Esophagus mucosa (tissue), 1 donor: ENCODE data around the gene NINL. TPM values are rescaled to one million over a fixed set of nuclear protein-coding genes. Genes with fewer than 3 reads are reported as not detected.
A peak's percentile ranks its signal among the peaks of the same experiment; 100 is the strongest.
"Not testable (repeated sequence)": the region's sequence is repeated elsewhere in the genome, so short reads cannot be mapped to it uniquely, and the experiment has no call there.

Source experiments
- ATAC-seq: fragments of 200-7000 bp; cut with Tn5 transposase; one replicate; pipeline ENCODE4 v1.9.1; 2020
- total RNA-seq: library from RNA; stranded (reverse); gene quantifications from one replicate; pipeline ENCODE4 v1.2.4, GENCODE V29; 2023
- donor health status: DM: yes; HTN: yes; CAD: no.

NINL gene
- total RNA-seq, 1 donor from 2014 or later, result 4.8 TPM

GRCh38 chr20:25592135-25592852, 7.0 kb upstream of the NINL start:
- ATAC-seq, result no peak

- not testable (repeated sequence) for ATAC-seq
Observed at GRCh38 chr20:25590778-25591177, 5.4 kb upstream of the NINL start.

DNA sequence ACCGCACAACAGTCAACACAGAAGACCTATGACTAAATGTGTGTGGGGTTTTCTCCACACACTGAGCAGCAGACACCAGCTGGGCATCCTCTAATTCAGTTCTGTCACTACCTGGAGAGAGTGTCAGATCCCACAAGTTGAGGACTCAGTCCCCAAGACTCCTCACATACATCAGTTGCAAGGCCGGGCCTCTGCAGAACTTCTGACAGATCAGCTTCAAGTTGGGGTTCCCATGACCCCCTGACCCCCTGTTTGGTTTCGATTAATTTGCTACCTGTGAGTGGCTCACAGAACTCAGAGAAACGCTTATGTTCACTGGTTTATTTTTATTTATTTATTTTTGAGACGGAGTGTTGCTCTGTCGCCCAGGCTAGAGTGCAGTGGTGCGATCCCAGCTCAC, 3.2 kb upstream of the NINL start:
- ATAC-seq, result no peak

GRCh38 chr20:25587536-25587935, 2.2 kb upstream of the NINL start:
- no peak for ATAC-seq

DNA sequence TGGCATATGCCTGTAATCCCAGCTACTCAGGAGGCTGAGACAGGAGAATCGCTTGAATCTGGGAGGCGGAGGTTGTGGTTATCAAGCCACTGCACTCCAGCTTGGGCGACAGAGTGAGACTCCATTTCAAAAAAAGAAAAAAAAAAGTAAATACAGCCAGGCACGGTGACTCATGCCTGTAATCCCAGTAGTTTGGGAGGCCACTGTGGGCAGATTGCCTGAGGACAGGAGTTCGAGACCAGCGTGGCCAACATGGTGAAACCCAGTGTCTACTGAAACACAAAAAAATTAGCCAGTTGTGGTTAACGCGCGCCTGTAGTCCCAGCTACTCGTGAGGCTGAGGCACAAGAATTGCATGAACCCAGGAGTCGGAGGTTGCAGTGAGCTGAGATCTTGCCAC, 1.5 kb upstream of the NINL start:
- no peak for ATAC-seq

DNA sequence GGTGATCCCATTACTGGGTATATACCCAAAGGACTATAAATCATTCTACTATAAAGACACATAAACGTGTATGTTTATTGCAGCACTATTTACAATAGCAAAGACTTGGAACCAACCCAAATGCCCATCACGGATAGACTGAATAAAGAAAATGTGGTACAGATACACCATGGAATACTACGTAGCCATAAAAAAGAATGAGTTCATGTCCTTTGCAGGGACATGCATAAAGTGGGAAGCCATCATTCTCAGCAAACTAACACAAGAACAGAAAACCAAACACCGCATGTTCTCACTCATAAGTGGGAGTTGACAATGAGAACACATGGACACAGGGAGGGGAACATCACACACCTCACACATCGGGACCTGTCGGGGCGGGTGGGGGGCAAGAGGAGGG, 1.7 kb downstream of the NINL start:
- not testable (repeated sequence) for ATAC-seq

GRCh38 chr20:25580711-25581110, 4.6 kb downstream of the NINL start:
- peak; percentile 41 for ATAC-seq

- no peak for ATAC-seq
Observed at GRCh38 chr20:25579081-25579770, 6.1 kb downstream of the NINL start.

GRCh38 chr20:25576783-25577530, 8.4 kb downstream of the NINL start:
- no peak for ATAC-seq

GRCh38 chr20:25574411-25574810, 10.9 kb downstream of the NINL start:
- ATAC-seq, result no peak

DNA sequence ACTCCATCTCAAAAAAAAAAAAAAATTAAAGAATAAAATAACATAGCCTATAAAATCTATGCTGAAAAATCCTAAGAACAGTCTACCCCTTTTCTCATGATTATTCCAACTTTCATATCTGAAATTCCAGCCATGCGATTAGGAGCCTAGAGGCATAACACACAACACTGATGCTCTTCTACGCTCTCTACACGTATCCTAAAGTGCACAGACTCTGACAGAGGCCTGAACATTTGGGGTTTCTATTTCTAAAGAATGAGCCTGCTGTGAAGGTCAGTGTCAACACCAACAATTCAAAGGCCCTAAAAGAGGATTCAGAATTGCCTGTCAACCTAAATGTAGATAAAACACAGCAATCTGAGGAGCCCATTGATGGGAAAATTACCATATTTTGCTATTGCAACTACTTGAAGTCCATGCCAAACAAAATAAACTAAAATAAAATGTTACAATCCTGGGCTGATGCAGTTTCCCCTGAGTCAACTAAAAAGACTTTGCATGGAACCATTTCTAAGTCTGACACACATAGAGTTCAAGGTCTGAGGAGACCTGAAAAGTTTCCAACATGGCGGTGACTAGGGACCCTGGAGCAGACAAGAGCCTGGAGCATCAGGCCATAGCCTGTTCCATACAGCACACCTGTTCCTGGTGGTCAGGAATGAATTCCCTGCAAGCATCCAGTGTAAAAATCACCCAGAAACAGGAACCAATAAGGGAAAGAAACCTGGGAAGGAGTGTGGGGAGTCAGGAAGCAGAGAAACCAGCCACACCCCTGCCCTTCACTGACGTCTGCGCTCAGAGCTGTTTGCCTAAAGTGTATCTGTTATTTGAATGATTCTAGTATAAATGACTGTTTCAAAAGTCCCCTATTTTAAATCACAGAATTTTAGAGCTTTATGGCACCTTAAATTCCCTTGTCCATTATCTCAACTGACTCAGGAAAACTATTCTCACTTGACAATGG, 11.8 kb downstream of the NINL start:
- no peak for ATAC-seq

DNA sequence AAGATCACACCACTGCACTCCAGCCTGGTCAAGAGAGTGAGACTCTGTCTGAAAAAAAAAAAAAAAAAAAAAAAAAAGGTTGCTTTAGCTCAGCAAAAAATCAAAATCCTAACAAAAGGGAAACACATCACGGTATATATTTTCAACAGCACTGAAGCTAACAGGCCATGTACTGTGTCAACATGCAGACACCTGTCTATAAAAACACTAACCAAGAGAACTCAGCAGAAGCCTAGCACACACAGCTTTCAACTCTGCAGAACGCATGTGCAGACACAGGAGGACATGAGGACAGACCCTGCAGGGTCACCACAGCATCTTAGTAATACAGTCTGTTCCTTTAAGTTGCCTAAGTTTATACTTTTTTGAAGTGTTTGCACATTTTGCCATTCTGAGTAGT, 13.5 kb downstream of the NINL start:
- no peak for ATAC-seq

DNA sequence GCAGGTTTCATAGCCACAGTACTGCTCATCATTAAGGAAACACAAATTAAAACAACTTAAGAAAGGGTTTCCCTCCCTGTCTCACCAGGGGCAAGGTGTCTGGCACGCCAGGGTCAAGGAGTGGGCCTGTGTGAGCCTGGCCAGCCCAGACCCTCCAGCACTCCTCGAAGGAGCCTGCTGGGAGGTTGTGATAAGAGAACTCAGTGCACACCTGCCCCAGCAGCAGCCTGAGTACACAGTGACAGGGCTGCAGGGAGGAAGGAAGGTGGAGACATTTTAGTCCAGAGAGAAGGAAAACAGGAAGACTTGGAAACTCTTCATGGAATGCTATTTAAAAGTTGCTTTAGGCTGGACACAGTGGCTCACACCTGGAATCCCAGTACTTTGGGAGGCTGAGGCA, 14.1 kb downstream of the NINL start:
- ATAC-seq, result no peak

DNA sequence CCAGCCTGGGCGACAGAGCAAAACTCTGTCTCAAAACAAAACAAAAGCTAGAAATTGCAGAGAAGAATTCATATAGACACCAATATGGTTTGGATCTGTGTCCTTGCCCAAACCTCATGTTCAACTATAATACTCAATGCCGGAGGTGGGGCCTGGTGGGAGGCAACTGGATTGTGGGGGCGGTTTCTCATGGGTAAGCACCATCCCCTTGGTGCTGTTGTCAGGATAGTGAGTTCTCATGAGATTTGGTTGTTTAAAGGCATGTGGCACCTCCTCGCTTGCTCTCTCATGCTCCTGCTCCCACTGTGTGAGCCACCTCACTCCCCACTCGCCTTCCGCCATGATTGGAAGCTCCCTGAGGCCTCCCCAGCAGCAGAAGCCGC, 15.2 kb downstream of the NINL start:
- no peak for ATAC-seq

DNA sequence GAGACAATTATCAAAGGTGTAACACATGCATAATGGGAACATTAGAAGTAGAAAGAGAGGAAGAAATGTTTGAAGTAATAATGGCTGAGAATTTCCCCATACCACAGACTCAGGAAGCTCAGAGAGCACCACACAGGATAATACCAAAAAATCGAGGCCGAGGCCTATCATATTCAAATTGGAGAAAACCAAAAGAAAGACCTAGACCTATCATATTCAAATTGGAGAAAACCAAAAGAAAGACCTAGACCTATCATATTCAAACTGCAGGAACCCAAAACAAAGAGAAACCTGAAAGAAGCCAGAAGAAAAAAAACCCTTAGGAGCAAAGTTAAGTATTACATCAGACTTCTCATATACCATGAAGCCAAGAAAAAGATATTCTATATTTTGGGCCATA, 18.0 kb downstream of the NINL start:
- ATAC-seq, result no peak

DNA sequence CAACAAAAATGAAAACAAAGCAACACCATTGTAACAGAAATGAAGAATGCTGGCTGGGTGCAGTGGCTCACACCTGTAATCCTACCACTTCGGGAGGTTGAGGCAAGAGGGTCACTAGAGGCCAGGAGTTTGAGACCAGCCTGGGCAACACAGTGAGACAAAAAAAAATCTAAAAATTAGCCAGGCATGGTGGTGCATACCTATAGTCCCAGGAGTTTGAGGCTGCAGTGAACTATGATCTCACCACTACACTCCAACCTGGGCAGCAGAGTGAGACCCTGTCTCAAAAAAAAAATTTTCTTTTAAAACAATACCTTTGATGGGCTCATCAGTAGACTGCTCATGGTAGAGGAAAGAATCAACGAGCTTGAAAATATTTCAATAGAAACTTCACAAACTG, 18.5 kb downstream of the NINL start:
- ATAC-seq, result no peak

- no peak for ATAC-seq
Observed at GRCh38 chr20:25565578-25566157, 19.7 kb downstream of the NINL start.

DNA sequence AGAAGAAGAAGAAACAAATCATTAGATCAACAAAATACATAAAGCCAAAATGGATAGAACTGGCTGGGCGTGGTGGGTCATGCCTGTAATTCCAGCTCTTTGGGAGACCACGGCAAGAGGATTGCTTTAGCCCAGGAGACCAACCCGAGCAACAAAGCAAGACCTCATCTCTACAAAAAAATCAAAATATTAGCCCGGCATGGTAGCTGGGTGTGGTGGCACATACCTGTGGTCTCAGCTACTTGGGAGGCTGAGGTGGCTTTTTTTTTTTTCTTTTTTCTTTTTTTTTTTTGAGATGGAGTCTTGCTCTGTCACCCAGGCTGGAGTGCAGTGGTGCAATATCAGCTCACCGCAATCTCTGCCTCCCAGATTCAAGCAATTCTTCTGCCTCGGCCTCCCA, 21.5 kb downstream of the NINL start:
- no peak for ATAC-seq

GRCh38 chr20:25563362-25563761, 22.0 kb downstream of the NINL start:
- ATAC-seq, result no peak

- not testable (repeated sequence) for ATAC-seq
Observed at GRCh38 chr20:25561771-25562170, 23.6 kb downstream of the NINL start.

DNA sequence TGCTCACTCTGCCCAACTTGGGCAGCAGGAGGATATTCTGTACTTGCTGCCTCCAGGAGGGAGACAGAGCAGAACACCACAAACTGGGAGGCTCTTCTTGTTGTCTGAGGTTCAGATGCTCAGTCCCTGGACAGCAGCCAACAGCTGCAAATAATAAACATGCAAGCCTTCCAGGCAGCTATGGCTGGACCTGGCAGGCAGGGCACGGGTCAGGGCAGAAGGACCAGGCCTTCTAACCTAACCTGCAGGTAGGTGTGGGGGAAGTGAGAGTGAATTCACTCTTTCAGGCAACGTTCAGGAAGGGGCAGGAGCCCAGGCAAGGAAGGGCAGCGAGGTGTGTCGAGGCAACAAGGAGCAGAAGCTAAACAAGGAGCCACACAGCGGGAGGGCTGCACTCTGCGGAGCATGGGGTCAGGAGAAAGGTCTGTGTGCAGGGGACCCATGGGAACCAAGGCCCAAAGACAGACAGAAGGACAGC, 31.5 kb downstream of the NINL start:
- ATAC-seq, result peak; percentile 32

GRCh38 chr20:25552977-25553376, 32.4 kb downstream of the NINL start:
- ATAC-seq, result no peak
